ENCODE measurements around the gene SMOC1. TPM values are rescaled to one million over a fixed set of nuclear protein-coding genes. Genes with fewer than 3 reads are reported as not detected.

Gene SMOC1
- total RNA-seq, 1 experiment from 2014 or later: 0.68 TPM

DNA sequence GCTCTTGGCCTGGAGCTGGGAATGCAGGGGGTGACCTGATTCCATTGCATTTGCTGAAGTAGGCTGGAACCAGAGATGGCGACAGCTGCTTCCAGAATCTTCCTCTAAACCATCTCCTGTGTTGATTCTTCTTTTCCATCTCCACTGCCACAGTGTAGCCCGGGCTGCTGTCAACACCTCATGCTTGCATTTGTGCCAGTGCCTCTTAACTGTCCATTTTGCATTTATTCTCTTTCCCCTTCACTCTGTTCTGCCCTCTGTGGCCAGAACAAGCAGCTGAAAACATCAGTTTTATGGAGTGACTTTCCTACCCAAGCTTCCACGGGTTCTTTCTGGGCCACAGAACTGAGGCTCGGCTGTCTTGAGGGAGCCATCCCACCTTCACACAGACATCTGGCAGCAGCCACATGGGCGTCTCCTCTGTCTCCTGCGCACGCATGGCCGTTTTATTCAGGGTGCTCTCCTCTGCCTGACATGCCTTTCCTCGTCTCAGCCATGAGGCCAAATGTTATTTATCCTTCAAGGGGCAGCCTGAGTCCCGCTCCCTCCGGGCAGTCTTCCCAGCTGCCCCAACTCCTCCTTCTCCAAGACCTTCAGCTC, 51.7 kb downstream of the SMOC1 start:
- H3K14ac ChIP-seq (ENCODE audit: insufficient read depth, low read length): no peak overlapping the region
- no peak overlapping the region for H2BK20ac ChIP-seq (ENCODE audit: low read depth, low read length, poor library complexity, severe bottlenecking)
- no peak overlapping the region for H3K27ac Mint-ChIP-seq
- no peak overlapping the region for H2AFZ ChIP-seq (ENCODE audit: low read length)
- DNase-seq: no peak
- H3K56ac ChIP-seq (ENCODE audit: insufficient read length, low read depth, low read length): no peak overlapping the region
- no peak overlapping the region for H3K4me2 ChIP-seq (ENCODE audit: insufficient read depth, insufficient read length, low read length)
- H3K4me1 Mint-ChIP-seq: peaks cover 9 to 26% of the 10 kb centered on the region in 2 experiments
- no peaks in the 10 kb centered on the region for H3K27me3 ChIP-seq (ENCODE audit: insufficient read depth, low read length)
- H4K5ac ChIP-seq (ENCODE audit: insufficient read length, low read depth, low read length): no peak overlapping the region
- H3K27me3 Mint-ChIP-seq (ENCODE audit: low read depth): peaks cover 15% of the 10 kb centered on the region
- H2BK120ac ChIP-seq (ENCODE audit: low read depth, low read length, poor library complexity, severe bottlenecking): no peak overlapping the region
- no peaks in the 10 kb centered on the region for H3K79me2 ChIP-seq (ENCODE audit: insufficient read depth, low read length)
- TF ChIP-seq, protein P1, sequence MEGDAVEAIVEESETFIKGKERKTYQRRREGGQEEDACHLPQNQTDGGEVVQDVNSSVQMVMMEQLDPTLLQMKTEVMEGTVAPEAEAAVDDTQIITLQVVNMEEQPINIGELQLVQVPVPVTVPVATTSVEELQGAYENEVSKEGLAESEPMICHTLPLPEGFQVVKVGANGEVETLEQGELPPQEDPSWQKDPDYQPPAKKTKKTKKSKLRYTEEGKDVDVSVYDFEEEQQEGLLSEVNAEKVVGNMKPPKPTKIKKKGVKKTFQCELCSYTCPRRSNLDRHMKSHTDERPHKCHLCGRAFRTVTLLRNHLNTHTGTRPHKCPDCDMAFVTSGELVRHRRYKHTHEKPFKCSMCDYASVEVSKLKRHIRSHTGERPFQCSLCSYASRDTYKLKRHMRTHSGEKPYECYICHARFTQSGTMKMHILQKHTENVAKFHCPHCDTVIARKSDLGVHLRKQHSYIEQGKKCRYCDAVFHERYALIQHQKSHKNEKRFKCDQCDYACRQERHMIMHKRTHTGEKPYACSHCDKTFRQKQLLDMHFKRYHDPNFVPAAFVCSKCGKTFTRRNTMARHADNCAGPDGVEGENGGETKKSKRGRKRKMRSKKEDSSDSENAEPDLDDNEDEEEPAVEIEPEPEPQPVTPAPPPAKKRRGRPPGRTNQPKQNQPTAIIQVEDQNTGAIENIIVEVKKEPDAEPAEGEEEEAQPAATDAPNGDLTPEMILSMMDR (conservative IDR thresholded peaks at IDR 0.05): no peak
- H3K27ac ChIP-seq (ENCODE audit: insufficient read length, low read depth, low read length): no peak overlapping the region
- H3K4me1 ChIP-seq (ENCODE audit: insufficient read depth, low read length): no peaks in the 10 kb centered on the region
- H3K23me2 ChIP-seq (ENCODE audit: insufficient read length, low read depth, low read length, poor library complexity, severe bottlenecking): no peaks in the 10 kb centered on the region
- no peaks in the 10 kb centered on the region for H4K20me1 ChIP-seq (ENCODE audit: control insufficient read depth, insufficient read depth, insufficient read length)
- H4K8ac ChIP-seq (replicated peaks; ENCODE audit: insufficient read length, low read depth, low read length): no peak overlapping the region
- no peak overlapping the region for H2BK12ac ChIP-seq (ENCODE audit: insufficient read length, low read depth, low read length)
- H3K9me3 ChIP-seq (ENCODE audit: control insufficient read depth, low read depth, low read length): no peaks in the 10 kb centered on the region
- H3K23ac ChIP-seq (ENCODE audit: insufficient read length, low read depth, low read length): no peak overlapping the region
- H2BK15ac ChIP-seq (ENCODE audit: low read depth, low read length): no peak overlapping the region
- no peak overlapping the region for H3K9ac ChIP-seq (ENCODE audit: extremely low read depth, insufficient read length, low read length)
- no peak overlapping the region for H3K18ac ChIP-seq (ENCODE audit: insufficient read length, low read depth, low read length)
- no CpG with 5 or more reads among the region's 11 CpGs for WGBS (ENCODE audit: extremely low coverage, insufficient read length, low lambda C conversion rate)
- no peak overlapping the region for H3K4me3 Mint-ChIP-seq
- no peak overlapping the region for H3K4ac ChIP-seq (ENCODE audit: low read depth, low read length)
- H2AK5ac ChIP-seq (ENCODE audit: insufficient read length, low read length): no peak overlapping the region
- H3K79me1 ChIP-seq (ENCODE audit: insufficient read depth, low read depth, low read length, poor library complexity, severe bottlenecking): no peaks in the 10 kb centered on the region
- no peaks in the 10 kb centered on the region for H3K9me3 Mint-ChIP-seq
- no peak overlapping the region for H3T11ph ChIP-seq (ENCODE audit: low read length)
- no peak overlapping the region for H4K91ac ChIP-seq (ENCODE audit: insufficient read length, low read depth, low read length)
- no peak overlapping the region for H2BK5ac ChIP-seq (ENCODE audit: insufficient read length, low read length)
- H3K36me3 Mint-ChIP-seq (ENCODE audit: insufficient read depth in 1 of 3, low read depth in 3 of 3): no peaks in the 10 kb centered on the region

Measured in H9 (cell line).